Measurements from ENCODE around the gene SLC12A7.
"Not testable (repeated sequence)": the region's sequence is repeated elsewhere in the genome, so short reads cannot be mapped to it uniquely, and the experiment has no call there.

GRCh38 chr5:1097988-1098385 lies 13.9 kb downstream of the SLC12A7 start:
- TF ChIP-seq CTCF (conservative IDR thresholded peaks at IDR 0.05; ENCODE audit: low read depth, low read length); EZH2 (IDR thresholded peaks at IDR 0.05; ENCODE audit: low read length, unreplicated experiment): not testable (repeated sequence)

Data from PC-3 (cell line).